HL-60 (cell line): ENCODE measurements around the gene GGA2.

Experiments used
- DNase-seq, 2 experiments: peaks; one replicate each; pipeline ENCODE4 v3.0.0-alpha.2; 2010 to 2020; ENCODE audit warnings: low read depth in 1 of 2, low spot score in 1 of 2
- H3K27ac ChIP-seq: fragments of 250-450 bp; sonication (Bioruptor Pico); replicated peaks from 2 replicates; pipeline ENCODE4 v1.5.1; 2020; ENCODE audit warnings: mild to moderate bottlenecking, moderate library complexity
- H3K27me3 ChIP-seq: fragments of 250-450 bp; sonication (Bioruptor Pico); 2 replicates; pipeline ENCODE4 v1.5.1; 2021; ENCODE audit warnings: mild to moderate bottlenecking, moderate library complexity; ENCODE audit not compliant: insufficient read depth, poor library complexity, severe bottlenecking
- H3K4me3 ChIP-seq: replicated peaks from 2 replicates; pipeline ENCODE4 v1.5.1; 2011; ENCODE audit warnings: mild to moderate bottlenecking, control low read depth, low read length; ENCODE audit not compliant: insufficient read depth
- GABPA ChIP-seq: IDR thresholded peaks from 2 replicates; pipeline ENCODE4 v1.6.1; 2012; ENCODE audit warnings: low read depth
- POLR2AphosphoS5 ChIP-seq: IDR thresholded peaks from 2 replicates; pipeline ENCODE4 v1.6.1; 2012; ENCODE audit warnings: low read depth
- SPI1 ChIP-seq: IDR thresholded peaks from 2 replicates; pipeline ENCODE4 v1.6.1; 2012; ENCODE audit warnings: low read depth, mild to moderate bottlenecking, borderline replicate concordance
- TF ChIP-seq, protein P1 (sequence below): IDR thresholded peaks from one replicate; pipeline ENCODE4 v1.5.1; 2011; ENCODE audit warnings: low read length, control low read depth, inconsistent platforms; ENCODE audit not compliant: insufficient read depth
- TF ChIP-seq, protein P2 (sequence below): IDR thresholded peaks from 2 replicates; pipeline ENCODE4 v1.6.1; 2012; ENCODE audit warnings: low read depth; ENCODE audit not compliant: insufficient replicate concordance

GGA2 gene

DNA sequence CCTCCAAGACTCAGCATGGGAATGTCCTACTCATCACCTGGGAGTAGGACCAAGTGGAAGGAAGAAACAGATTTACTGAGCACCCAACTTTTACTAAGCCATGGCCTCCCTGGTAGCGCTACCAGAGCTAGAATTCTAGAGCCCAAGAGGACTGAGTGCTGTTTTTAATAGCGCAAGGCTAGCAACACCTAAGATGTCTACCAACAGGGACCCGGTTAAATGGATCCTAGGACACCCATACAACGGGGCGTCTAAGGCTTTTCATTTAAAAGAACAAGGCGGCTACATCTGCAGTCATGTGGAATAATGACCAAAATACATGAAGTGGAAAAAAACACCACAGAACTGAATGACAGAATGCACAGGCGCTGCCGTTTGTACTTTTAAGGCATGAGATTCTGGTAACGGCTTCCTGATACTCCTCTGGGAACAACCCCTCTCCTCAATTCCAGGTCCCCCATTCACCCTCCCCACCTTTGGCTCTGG, 5.1 kb downstream of the GGA2 start:
- Histone ChIP-seq H3K4me3 (no peak overlapping the region), H3K27ac (peak overlapping the region; percentile 51), H3K27me3 (no peaks in the 10 kb centered on the region)
- TF ChIP-seq GABPA, result no peak
- no peak for TF ChIP-seq SPI1
- no peak for TF ChIP-seq POLR2AphosphoS5
- TF ChIP-seq, protein P1, sequence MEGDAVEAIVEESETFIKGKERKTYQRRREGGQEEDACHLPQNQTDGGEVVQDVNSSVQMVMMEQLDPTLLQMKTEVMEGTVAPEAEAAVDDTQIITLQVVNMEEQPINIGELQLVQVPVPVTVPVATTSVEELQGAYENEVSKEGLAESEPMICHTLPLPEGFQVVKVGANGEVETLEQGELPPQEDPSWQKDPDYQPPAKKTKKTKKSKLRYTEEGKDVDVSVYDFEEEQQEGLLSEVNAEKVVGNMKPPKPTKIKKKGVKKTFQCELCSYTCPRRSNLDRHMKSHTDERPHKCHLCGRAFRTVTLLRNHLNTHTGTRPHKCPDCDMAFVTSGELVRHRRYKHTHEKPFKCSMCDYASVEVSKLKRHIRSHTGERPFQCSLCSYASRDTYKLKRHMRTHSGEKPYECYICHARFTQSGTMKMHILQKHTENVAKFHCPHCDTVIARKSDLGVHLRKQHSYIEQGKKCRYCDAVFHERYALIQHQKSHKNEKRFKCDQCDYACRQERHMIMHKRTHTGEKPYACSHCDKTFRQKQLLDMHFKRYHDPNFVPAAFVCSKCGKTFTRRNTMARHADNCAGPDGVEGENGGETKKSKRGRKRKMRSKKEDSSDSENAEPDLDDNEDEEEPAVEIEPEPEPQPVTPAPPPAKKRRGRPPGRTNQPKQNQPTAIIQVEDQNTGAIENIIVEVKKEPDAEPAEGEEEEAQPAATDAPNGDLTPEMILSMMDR, result no peak
- TF ChIP-seq, protein P2, sequence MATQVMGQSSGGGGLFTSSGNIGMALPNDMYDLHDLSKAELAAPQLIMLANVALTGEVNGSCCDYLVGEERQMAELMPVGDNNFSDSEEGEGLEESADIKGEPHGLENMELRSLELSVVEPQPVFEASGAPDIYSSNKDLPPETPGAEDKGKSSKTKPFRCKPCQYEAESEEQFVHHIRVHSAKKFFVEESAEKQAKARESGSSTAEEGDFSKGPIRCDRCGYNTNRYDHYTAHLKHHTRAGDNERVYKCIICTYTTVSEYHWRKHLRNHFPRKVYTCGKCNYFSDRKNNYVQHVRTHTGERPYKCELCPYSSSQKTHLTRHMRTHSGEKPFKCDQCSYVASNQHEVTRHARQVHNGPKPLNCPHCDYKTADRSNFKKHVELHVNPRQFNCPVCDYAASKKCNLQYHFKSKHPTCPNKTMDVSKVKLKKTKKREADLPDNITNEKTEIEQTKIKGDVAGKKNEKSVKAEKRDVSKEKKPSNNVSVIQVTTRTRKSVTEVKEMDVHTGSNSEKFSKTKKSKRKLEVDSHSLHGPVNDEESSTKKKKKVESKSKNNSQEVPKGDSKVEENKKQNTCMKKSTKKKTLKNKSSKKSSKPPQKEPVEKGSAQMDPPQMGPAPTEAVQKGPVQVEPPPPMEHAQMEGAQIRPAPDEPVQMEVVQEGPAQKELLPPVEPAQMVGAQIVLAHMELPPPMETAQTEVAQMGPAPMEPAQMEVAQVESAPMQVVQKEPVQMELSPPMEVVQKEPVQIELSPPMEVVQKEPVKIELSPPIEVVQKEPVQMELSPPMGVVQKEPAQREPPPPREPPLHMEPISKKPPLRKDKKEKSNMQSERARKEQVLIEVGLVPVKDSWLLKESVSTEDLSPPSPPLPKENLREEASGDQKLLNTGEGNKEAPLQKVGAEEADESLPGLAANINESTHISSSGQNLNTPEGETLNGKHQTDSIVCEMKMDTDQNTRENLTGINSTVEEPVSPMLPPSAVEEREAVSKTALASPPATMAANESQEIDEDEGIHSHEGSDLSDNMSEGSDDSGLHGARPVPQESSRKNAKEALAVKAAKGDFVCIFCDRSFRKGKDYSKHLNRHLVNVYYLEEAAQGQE, result no peak
- no peak for DNase-seq

DNA sequence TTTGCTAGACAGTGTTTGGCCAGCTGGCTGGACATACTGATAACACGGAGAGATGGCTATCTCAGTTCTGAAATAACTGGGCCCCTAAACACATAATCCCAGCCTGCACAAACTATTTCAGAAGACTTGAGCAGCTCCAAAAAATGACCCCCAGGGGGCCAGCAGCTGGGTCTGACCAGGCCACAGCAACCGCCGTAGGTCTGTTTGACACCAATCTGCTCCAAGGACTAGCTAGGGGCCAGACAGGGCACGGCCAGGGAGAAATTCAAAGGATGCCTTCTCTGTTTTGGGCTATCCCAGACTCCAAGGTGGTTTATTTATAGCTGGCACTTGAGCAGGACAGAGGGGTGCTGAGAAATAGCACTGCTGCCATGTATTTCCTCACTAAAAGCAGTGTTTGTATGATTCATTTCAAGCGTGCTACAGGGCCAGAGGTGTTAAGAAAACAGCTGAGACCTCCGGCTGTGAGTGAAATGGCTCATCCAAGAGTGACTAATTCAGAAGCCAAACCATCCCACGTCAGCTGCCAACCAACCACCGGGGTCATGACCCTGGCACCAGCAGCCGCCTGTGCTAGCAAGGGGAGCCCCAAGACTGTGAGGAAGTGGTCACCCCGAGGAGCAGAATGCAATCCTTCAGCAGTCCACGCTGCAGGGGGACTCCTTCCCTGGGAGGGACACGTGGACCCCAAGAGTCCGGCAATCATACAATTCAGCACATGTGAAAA, 5.7 kb downstream of the GGA2 start:
- Histone ChIP-seq H3K4me3 (no peak overlapping the region), H3K27ac (peak overlapping the region; percentile 51), H3K27me3 (no peaks in the 10 kb centered on the region)
- TF ChIP-seq, protein P1, result no peak
- TF ChIP-seq SPI1 (peak; percentile 69), POLR2AphosphoS5 (no peak; the same call in 1 of the 2 replicates), GABPA (no peak)
- TF ChIP-seq, protein P2, result no peak
- DNase-seq, result peak; percentile 76 to 80

DNA sequence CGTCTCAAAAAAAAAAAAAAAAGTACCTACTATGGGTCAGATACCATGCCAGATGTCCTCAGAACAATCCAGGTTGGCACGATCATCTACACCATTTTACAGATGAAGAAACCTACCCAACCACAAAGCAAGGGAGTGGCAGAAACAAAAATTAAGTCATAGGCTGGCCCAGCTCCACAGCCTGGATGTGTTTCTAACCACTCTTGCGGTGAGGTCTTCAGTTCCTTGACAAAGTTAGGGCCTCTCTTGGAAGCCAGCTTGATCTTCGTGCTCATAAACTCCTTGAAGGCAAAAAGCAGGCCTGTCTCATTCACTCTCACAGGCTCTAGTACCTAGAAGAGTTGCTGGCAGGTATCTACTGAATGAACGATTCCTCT, 6.2 kb downstream of the GGA2 start:
- peak overlapping the region; percentile 51 for H3K27ac ChIP-seq
- DNase-seq, result peak in 1 of 2 experiments; percentile 75
- H3K27me3 ChIP-seq, result no peaks in the 10 kb centered on the region
- TF ChIP-seq, protein P1, result no peak
- no peak for TF ChIP-seq POLR2AphosphoS5
- TF ChIP-seq SPI1, result no peak
- TF ChIP-seq, protein P2, result no peak
- TF ChIP-seq GABPA, result no peak
- no peak overlapping the region for H3K4me3 ChIP-seq
